ENCODE data around the gene FYB1.

DNA sequence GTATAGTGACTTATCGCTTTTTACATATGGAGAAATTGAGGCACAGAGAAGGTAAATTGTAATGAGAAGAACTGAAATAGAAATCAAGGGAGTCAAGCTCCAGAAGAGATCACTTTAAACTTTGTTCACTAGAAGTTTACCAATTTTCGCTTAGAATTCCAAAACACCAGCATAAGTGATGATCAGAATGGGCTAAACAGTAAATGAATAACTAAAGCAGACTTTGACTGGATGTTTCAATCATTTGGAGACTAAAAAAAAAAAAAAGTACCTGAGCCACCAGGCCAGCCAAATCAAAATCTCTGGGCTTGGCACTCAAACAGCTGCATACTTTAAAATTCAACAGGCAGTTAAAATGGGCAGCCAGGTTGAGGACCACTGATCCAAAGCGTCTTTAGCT, 38.2 kb upstream of the FYB1 start:
- TF ChIP-seq, protein P1, sequence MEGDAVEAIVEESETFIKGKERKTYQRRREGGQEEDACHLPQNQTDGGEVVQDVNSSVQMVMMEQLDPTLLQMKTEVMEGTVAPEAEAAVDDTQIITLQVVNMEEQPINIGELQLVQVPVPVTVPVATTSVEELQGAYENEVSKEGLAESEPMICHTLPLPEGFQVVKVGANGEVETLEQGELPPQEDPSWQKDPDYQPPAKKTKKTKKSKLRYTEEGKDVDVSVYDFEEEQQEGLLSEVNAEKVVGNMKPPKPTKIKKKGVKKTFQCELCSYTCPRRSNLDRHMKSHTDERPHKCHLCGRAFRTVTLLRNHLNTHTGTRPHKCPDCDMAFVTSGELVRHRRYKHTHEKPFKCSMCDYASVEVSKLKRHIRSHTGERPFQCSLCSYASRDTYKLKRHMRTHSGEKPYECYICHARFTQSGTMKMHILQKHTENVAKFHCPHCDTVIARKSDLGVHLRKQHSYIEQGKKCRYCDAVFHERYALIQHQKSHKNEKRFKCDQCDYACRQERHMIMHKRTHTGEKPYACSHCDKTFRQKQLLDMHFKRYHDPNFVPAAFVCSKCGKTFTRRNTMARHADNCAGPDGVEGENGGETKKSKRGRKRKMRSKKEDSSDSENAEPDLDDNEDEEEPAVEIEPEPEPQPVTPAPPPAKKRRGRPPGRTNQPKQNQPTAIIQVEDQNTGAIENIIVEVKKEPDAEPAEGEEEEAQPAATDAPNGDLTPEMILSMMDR (conservative IDR thresholded peaks at IDR 0.05; ENCODE audit: low read length) = no peak
- no peak for TF ChIP-seq EZH2phosphoT487 (IDR thresholded peaks at IDR 0.05; ENCODE audit: borderline replicate concordance)

Measured in Loucy (cell line).